Vagina (tissue), 2 donors: ENCODE data around the gene RAB4B. TPM values are rescaled to one million over a fixed set of nuclear protein-coding genes. Genes with fewer than 3 reads are reported as not detected.

ENCODE experiments used
- DNase-seq, 2 donors: peaks; one replicate each; pipeline ENCODE4 v3.0.0-alpha.2; 2017; ENCODE audit errors: extremely low spot score in 2 of 2
- H3K27ac ChIP-seq: fragments of 200-600 bp; sonication (generic); one replicate; pipeline ENCODE4 v1.5.1; 2019
- H3K27me3 ChIP-seq: fragments of 200-600 bp; sonication (generic); one replicate; pipeline ENCODE4 v1.5.1; 2019
- H3K36me3 ChIP-seq, 2 donors: fragments of 200-600 bp; sonication (generic); one replicate each; pipeline ENCODE4 v1.5.1; 2017 to 2019
- H3K4me1 ChIP-seq: fragments of 200-600 bp; sonication (generic); one replicate; pipeline ENCODE4 v1.5.1; 2019
- H3K4me3 ChIP-seq, 2 donors: fragments of 200-600 bp; sonication (generic); 1 replicate in 1 of 2; 2 replicates in 1 of 2; pipeline ENCODE4 v1.5.1; 2016 to 2019
- H3K9me3 ChIP-seq: fragments of 200-600 bp; sonication (generic); one replicate; pipeline ENCODE4 v1.5.1; 2019
- POLR2A ChIP-seq, 2 donors: fragments of 450-650 bp; IDR thresholded peaks; one replicate each; pipeline ENCODE4 v1.6.1; 2017; ENCODE audit warnings: antibody characterized with exemption in 2 of 2, mild to moderate bottlenecking in 2 of 2, moderate library complexity in 2 of 2
- POLR2AphosphoS5 ChIP-seq, 2 donors: sonication (generic); formaldehyde crosslinking; IDR thresholded peaks; one replicate each; pipeline ENCODE4 v1.9.0; 2017; ENCODE audit warnings: antibody characterized with exemption in 2 of 2, mild to moderate bottlenecking in 2 of 2, low read depth in 1 of 2; ENCODE audit not compliant: insufficient read depth in 1 of 2
- intact Hi-C: fragments of 100-400 bp; cut with DNase I; formaldehyde crosslinking; loops from one replicate; pipeline ENCODE4 v1.15.1; 2023
- total RNA-seq: library from RNA; depleted of rRNA; stranded (reverse); fragments of >200 nt; gene quantifications from one replicate; pipeline ENCODE4 v1.2.3, GENCODE V29; 2016
- TF ChIP-seq, protein P1 (sequence below), 3 experiments: fragments of 450-650 bp in 2 of 3; fragments of 200-600 bp in 1 of 3; sonication (generic) in 1 of 3; IDR thresholded peaks; one replicate each; pipeline ENCODE4 v1.5.1; 2017 to 2019; ENCODE audit warnings: antibody characterized with exemption in 3 of 3, mild to moderate bottlenecking in 2 of 3, moderate library complexity in 2 of 3

RAB4B gene
- total RNA-seq, 1 donor from 2014 or later = 22.3 TPM

DNA sequence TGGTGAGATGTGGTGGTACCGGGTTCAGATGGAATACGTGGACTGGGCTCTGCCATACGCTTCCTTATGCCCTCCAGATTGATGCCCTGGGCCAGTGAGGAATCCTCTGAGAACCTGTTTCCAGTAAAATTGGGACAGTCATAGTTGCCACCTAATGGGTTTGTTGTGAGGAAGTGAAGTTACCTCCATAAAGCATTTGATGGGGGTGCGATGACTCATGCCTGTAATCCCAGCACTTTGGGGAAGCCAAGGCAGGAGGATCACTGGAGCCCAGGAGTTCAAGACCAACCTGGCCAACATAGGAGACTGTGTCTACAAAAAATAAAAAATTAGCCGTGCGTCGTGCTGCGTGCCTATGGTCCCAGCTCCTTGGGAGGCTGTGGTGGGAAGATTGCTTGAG lies 22.3 kb upstream of the RAB4B start:
- H3K4me1 ChIP-seq = peaks cover 54% of the 10 kb centered on the region
- intact Hi-C loops = loop anchor here (10.0 kb wide), 1 partner anchor 49 kb away; no protein-coding TSS in a partner anchor
- peaks cover 0 to 56% of the 10 kb centered on the region in 2 donors for H3K36me3 ChIP-seq

DNA sequence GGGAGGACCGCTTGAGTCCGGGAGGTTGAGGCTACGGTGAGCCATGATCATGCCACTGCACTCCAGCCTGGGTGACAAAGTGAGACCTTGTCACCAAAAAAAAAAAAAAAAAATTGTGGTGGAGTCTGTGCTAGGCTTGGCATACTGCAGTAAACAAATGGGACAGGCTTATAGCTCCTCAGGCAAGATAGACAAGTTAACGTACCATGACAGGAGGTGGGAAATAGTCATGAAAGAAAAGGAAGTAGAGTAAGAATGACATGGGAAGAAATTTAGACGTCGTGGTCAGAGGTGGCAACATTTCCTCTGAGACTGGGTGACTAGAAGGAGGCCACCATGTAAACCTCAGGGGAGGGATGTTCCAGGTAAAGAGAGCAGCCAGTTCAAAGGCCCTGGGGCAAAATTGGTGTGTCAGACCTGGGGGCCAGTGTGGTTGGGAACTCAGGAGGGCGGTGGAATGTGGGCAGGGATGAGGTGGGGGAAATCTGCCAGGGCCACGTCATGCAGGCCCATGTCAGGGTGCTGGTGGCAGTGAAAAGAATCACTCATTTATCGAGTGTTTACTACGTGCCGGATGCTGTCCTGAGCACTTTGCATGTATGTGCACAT lies 21.4 kb upstream of the RAB4B start:
- Histone ChIP-seq H3K4me1 (peaks cover 54% of the 10 kb centered on the region), H3K36me3 (peaks cover 0 to 64% of the 10 kb centered on the region in 2 donors)
- intact Hi-C loops = loop anchor here (10.0 kb wide), 1 partner anchor 48 kb away; no protein-coding TSS in a partner anchor

More for the DNA sequence above, 22.3 kb upstream of the RAB4B start:
- H3K27ac ChIP-seq = no peak overlapping the region
- no peak for DNase-seq
- no peaks in the 10 kb centered on the region for H3K9me3 ChIP-seq
- TF ChIP-seq POLR2AphosphoS5 (IDR thresholded peaks at IDR 0.05; ENCODE audit: insufficient read depth in 1 of 2, low read depth in 1 of 2) = no peak
- TF ChIP-seq, protein P1, sequence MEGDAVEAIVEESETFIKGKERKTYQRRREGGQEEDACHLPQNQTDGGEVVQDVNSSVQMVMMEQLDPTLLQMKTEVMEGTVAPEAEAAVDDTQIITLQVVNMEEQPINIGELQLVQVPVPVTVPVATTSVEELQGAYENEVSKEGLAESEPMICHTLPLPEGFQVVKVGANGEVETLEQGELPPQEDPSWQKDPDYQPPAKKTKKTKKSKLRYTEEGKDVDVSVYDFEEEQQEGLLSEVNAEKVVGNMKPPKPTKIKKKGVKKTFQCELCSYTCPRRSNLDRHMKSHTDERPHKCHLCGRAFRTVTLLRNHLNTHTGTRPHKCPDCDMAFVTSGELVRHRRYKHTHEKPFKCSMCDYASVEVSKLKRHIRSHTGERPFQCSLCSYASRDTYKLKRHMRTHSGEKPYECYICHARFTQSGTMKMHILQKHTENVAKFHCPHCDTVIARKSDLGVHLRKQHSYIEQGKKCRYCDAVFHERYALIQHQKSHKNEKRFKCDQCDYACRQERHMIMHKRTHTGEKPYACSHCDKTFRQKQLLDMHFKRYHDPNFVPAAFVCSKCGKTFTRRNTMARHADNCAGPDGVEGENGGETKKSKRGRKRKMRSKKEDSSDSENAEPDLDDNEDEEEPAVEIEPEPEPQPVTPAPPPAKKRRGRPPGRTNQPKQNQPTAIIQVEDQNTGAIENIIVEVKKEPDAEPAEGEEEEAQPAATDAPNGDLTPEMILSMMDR (IDR thresholded peaks at IDR 0.05) = no peak
- TF ChIP-seq POLR2A (IDR thresholded peaks at IDR 0.05) = no peak
- H3K27me3 ChIP-seq = no peaks in the 10 kb centered on the region
- H3K4me3 ChIP-seq = no peak overlapping the region

DNA sequence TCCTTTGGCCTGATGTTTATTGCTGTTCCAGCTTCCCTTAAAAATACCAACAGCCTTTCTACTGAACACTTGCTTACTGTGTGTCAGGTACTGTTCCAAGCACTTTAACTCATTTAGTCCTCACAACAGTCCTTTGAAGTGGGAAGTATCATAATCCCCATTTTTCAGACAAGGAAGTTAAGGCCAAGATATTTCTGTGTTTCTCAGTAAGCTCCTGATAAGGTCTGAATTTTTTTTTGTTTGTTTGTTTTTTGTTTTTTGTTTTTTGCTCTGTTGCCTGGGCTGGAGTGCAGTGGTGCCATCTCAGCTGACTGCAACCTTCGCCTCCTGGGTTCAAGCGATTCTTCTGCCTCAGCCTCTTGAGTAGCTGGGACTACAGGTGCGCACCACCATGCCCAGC lies 19.6 kb upstream of the RAB4B start:
- Histone ChIP-seq H3K36me3 (peaks cover 0 to 83% of the 10 kb centered on the region in 2 donors), H3K27ac (no peak overlapping the region), H3K4me3 (no peak overlapping the region), H3K4me1 (peaks cover 38% of the 10 kb centered on the region), H3K9me3 (no peaks in the 10 kb centered on the region), H3K27me3 (no peaks in the 10 kb centered on the region)
- no peak for TF ChIP-seq POLR2AphosphoS5 (IDR thresholded peaks at IDR 0.05; ENCODE audit: insufficient read depth in 1 of 2, low read depth in 1 of 2)
- TF ChIP-seq, protein P1 (IDR thresholded peaks at IDR 0.05) = no peak
- no peak for TF ChIP-seq POLR2A (IDR thresholded peaks at IDR 0.05)
- DNase-seq = no peak
- intact Hi-C loops = loop anchor here (10.0 kb wide), 1 partner anchor 46 kb away; no protein-coding TSS in a partner anchor

More for the DNA sequence above, 21.4 kb upstream of the RAB4B start:
- TF ChIP-seq POLR2AphosphoS5 (IDR thresholded peaks at IDR 0.05; ENCODE audit: insufficient read depth in 1 of 2, low read depth in 1 of 2) (no peak), POLR2A (IDR thresholded peaks at IDR 0.05) (no peak)
- TF ChIP-seq, protein P1 (IDR thresholded peaks at IDR 0.05) = no peak
- no peak for DNase-seq
- Histone ChIP-seq H3K4me3 (no peak overlapping the region), H3K27ac (no peak overlapping the region), H3K9me3 (no peaks in the 10 kb centered on the region), H3K27me3 (no peaks in the 10 kb centered on the region)

DNA sequence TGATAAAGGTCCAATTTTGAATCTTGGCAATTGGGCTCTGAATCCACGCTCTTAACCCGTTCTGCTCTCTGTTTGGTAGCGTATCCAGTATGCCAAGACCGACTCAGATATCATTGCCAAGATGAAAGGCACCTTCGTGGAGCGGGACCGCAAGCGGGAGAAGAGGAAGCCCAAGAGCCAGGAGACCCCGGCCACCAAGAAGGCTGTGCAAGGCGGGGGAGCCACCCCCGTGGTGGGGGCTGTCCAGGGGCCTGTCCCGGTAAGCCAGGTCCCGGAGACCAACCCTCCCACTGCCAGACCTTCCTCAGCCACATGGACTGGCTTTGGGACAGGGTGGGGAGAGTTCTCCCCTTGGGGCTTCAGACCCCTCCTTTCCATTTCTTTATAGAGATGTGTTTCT lies 18.7 kb upstream of the RAB4B start:
- no peak for DNase-seq
- Histone ChIP-seq H3K4me3 (no peak overlapping the region), H3K27ac (no peak overlapping the region), H3K36me3 (peaks cover 0 to 91% of the 10 kb centered on the region in 2 donors), H3K4me1 (peaks cover 29% of the 10 kb centered on the region), H3K27me3 (no peaks in the 10 kb centered on the region), H3K9me3 (no peaks in the 10 kb centered on the region)
- intact Hi-C loops = loop anchor here (10.0 kb wide), 1 partner anchor 45 kb away; no protein-coding TSS in a partner anchor
- TF ChIP-seq POLR2AphosphoS5 (IDR thresholded peaks at IDR 0.05; ENCODE audit: insufficient read depth in 1 of 2, low read depth in 1 of 2) (no peak), POLR2A (IDR thresholded peaks at IDR 0.05) (no peak)
- TF ChIP-seq, protein P1 (IDR thresholded peaks at IDR 0.05) = no peak
